GM19438 (cell line): ENCODE measurements around the gene METAP1D.
"Not testable (repeated sequence)": the region's sequence is repeated elsewhere in the genome, so short reads cannot be mapped to it uniquely, and the experiment has no call there.

Experiments
- ATAC-seq: cut with Tn5 transposase; IDR thresholded peaks from one replicate; pipeline ENCODE4 v1.9.1; 2021; ENCODE audit warnings: low read depth; ENCODE audit not compliant: unreplicated experiment

Gene METAP1D

DNA sequence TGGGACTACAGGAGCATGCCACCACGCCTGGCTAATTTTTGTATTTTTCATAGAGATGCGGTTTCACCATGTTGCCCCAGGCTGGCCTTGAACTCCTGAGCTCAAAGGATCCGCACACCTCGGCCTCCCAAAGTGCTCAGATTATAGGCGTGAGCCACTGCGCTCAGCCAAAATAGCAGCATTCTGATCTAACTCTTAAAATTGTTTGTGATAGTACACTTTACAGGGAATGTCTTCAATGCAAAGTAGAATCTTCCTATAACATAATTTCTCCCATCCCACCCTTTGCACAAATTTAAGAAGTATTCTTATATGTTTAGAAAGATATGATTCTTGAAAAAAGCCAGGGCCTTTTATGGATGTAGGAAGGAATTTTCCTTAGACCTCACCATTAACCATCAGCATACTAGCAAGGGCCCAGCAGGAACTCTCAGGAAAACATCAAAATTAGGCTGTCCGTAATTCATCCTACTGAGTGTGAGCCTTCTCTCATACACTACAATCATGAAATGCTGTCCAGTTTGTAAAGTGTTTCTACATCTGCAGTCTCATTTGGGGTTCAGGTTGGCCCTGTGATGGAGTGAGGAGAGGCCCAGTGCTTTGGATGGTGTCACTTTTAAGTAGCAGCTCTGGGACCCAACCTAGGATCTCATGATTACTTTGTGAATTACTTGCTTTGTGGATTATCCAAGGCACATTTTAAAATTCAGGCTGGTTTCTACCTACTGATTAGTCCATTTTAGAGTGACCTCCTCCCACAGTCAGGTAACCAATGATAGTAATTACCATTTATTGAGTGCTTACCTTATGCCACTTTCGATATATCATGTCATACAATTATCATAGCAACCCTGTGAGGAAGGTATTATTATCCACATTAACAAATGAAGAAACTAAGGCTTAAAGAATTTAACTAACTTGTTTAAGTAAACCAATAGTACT, 48.1 kb downstream of the METAP1D start:
- no peak for ATAC-seq

DNA sequence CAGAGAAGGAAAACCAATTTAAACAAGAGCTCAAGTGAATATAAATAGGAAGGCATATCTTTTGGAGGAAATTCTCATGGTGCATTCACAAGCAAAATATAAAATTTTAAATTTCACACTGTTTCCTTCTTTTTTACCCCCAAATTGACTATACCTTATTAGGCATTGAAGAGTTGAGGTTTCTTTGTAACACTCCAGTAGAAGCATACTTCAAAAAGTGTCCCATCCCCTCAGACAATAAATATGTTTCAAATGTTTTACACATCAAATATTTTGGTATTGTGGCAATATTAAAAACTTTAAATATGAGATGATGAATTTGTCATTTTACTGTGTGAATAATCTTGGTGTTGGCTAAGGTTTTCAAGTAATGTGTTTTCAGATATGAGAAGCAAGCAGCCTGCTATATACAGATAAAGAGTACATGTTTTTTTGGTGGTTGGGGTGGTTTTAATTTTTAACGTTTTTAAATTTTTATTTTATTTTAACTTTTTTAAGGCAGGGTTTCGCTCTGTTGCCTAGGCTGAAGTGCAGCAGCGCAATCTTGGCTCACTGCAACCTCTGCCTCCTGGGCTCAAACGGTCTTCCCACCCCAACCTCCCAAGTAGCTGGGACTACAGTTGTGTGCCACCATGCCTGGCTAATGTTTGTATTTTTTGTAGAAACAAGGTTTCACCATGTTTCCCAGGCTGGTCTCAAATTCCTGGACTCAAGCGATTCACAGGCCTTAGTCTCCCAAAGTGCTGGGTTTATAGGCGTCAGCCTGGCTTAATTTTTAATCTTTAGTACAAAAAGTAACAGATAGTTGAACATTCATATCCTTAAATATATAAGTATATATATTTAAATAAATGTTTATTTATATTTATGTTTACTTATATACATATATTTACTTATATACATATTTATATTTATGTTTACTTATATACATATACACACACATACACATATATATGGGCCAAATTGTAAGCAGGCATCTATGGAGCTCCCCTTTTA, 49.1 kb downstream of the METAP1D start:
- ATAC-seq: no peak

GRCh38 chr2:172049567-172050120, 49.9 kb downstream of the METAP1D start:
- no peak for ATAC-seq

DNA sequence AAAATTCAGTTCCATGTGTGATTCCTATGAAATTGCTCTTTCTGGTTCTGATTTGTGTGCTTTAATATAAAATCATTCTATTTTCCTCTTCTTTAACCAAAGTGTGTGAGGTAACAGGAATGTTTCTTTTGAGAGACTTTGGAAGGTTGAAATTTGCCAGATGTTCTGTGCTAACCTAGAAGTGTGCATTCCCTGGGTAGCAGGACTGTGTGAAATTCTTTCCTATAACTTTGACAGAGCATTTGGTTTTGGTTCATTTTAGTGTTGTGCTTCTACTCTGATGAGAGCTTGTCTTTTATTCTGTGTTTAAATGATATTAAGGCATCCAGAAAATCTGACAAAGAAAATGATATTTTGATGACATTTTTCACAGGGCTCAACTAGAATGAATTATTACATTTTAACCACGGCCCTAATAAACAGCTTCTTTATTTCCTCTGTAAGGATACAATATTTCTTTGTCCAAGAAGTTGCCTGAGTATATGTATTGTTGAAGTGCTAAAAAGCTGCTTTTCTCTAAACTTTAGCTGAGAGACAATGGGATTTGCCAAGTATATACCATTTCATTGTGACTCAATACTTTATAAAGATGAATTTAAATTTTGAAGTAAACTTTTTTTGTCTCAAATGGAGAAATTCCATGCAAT, 50.8 kb downstream of the METAP1D start:
- no peak for ATAC-seq

DNA sequence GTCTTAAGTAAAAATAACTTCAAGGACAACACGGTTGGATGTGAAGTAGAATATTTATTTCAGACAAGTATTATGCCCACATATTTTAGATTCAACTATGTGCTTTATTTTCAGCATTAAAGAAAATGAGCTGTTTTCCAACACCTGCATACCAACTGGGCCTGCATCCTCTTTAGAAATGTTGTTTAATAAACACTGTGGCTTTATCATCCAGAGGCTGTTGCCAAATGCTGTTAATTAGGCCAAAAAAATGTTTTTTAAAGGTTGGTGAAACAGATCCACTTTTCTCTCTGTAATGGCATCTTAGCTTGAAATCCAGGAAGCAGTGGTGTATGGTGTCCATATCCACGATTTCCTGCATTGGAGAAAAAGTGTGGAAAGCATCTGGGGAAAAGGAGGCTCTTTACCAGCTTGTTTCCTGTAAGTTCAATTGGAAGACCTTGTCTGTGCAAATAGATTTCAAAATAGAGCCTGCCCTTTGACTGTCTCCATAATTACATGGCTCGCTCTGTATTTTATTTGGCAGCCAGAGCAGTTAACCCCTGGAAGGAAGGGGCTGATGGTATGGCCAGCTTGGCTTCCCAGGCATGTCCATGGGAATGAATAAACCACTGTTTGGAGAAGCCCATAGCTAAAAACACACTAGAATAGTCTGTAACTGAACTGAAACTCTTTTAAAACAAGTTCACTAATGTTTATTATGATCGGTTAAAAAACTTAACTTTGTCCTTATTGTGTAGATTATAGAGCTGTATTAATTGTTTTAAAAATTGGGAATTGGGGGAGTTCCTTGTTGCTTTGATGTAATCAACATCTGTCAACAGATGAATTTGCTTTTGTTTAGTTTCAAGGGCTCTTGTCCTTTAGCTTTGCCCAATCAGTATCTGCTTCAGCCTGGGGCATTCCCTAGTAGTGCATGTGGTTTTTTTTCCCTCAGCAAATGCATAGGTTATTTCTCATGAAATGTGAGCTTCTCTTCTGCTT, 52.5 kb downstream of the METAP1D start:
- ATAC-seq: no peak

- ATAC-seq: no peak
Observed at GRCh38 chr2:172053486-172053885, 53.7 kb downstream of the METAP1D start.

GRCh38 chr2:172056293-172056692, 56.5 kb downstream of the METAP1D start:
- ATAC-seq: no peak

DNA sequence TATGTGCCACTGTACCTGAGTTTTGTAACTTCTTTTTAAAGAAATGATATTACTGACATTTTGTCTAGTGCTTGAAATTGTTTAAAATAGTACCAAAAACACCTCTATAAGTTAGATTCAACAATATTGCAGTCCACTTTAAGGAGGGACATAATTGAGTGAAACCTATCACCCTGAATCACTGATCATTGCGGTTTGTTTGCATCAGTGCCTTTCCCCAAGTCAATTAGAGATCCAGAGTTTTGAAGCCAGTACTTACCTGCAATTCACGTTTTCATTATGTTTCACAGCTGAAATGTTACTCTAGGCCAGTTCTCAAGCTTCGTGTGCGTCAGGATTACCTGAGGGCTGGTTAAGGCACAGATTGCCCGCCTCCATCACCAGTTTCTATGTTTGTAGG, 58.9 kb downstream of the METAP1D start:
- no peak for ATAC-seq

DNA sequence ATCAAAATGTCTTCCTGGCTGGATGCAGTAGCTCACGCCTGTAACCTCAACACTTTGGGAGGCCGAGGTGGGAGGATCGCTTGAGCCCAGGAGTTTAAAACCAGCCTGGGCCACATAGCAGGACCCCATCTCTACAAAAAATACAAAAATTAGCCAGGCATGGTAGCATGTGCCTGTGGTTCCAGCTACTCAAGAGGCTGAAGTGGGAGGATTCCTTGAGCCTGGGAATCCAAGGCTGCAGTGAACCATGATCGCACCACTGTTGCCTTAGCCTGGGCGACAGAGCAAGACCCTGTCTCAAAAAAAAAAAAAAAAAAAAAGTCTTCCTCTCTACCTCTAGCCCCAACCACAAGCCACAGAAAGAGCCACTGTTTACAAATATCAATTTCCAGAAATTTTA, 60.4 kb downstream of the METAP1D start:
- not testable (repeated sequence) for ATAC-seq

GRCh38 chr2:172062402-172063004, 62.8 kb downstream of the METAP1D start:
- no peak for ATAC-seq

GRCh38 chr2:172063446-172063845, 63.7 kb downstream of the METAP1D start:
- ATAC-seq: no peak

DNA sequence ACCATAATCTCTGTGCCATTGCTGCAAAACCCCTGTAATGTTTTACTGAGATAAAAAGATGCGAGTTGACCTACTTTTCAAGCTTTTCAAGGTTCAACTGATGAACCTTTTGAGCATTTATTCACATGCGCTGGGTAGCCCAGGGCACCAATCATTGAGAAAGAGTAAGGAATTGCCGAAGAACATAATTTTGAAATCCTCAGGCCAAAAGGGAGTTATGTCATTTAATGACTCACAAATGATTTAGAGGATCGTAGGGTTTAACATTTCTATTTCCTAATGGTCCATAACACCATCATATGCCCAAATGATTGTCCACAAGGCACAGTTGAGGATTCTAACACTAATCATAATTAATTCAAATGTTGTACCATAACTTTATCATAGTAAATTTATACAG, 65.4 kb downstream of the METAP1D start:
- ATAC-seq: no peak

DNA sequence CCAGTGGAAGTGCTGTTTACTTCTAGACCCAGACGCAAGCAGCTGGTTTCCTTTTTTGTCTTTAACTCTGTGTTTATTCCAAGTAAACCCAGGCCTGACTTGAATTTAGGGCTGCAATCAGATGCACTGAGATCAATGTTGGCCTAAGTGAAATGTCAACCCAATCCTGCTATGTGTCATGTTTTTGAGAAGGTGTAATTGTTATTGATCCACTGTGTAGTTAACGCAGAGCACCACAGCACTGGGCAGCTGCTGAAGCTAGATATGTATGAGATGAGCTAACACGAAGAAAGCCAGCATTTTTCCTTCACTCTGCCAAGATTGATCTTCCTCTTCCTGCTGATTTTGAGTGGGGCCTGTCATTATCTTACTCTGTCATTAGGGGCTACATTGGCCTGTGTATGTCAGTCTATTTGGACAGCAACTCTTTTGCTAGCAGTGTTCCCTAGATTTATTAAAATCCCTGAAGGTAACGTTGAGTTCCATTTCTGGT, 66.7 kb downstream of the METAP1D start:
- no peak for ATAC-seq

DNA sequence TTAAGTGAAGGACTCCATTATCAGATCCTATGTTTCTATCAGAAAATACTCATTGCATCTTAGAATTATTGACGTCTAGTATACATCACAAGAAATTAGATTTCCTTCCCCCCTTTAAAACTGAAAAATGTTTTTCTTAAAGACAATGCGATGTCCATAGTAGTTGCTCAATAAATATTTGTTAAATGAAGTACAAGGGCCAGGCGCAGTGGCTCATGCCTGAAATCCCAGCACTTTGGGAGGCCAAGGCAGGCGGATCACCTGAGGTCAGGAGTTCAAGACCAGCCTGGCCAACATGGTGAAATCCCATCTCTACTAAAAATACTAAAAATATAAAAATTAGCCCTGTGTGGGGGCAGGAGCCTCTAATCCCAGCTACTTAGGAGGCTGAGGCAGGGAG, 68.2 kb downstream of the METAP1D start:
- ATAC-seq: not testable (repeated sequence)

GRCh38 chr2:172070936-172071335, 71.2 kb downstream of the METAP1D start:
- no peak for ATAC-seq

DNA sequence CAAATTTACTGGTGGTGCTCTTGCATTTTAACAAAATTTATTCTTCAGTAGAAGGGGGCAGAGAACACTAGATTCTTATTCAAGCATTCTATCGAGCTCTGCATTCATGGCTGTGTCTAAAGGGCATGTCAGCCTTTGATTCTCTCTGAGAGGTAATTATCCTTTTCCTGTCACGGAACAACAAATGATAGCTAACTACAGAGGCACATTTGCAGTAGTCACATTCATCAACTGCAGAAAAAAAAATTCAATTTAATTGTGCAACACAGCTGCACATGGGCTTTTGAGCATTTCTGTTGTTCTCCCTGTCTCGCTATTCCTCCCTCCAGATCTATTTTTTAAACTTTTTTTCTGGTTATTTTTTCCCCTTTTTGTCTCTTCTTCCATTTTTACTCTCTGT, 72.5 kb downstream of the METAP1D start:
- ATAC-seq: no peak

GRCh38 chr2:172072706-172073105, 73.0 kb downstream of the METAP1D start:
- no peak for ATAC-seq

DNA sequence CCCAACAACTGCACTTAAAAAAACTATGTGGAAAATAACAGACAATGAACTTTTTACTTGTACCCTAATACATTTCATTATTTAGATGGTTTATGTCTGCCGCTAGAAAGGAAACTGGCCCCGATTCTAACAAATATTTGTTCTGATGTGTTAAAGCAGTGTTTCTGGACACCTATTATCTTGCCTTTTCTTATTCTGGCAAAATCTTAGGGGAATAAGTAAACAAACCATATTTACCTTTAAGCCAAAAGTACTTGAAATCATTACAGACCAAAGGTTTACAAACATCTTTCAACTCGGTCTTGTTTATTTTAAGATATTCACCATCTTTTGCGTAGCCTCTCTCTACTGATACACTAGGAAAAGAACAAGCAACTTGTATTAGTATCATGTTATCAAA, 73.8 kb downstream of the METAP1D start:
- ATAC-seq: no peak

- no peak for ATAC-seq
Observed at GRCh38 chr2:172074254-172074653, 74.5 kb downstream of the METAP1D start.
